ENCODE results near the gene PTPRA. TPM values are rescaled to one million over a fixed set of nuclear protein-coding genes. Genes with fewer than 3 reads are reported as not detected.

PTPRA gene
- total and polyA plus RNA-seq, 2 of the 13 experiments (the other 11 are each of a cell fraction or from before 2014, with no cell fraction given) = 47.2 to 127 TPM

DNA sequence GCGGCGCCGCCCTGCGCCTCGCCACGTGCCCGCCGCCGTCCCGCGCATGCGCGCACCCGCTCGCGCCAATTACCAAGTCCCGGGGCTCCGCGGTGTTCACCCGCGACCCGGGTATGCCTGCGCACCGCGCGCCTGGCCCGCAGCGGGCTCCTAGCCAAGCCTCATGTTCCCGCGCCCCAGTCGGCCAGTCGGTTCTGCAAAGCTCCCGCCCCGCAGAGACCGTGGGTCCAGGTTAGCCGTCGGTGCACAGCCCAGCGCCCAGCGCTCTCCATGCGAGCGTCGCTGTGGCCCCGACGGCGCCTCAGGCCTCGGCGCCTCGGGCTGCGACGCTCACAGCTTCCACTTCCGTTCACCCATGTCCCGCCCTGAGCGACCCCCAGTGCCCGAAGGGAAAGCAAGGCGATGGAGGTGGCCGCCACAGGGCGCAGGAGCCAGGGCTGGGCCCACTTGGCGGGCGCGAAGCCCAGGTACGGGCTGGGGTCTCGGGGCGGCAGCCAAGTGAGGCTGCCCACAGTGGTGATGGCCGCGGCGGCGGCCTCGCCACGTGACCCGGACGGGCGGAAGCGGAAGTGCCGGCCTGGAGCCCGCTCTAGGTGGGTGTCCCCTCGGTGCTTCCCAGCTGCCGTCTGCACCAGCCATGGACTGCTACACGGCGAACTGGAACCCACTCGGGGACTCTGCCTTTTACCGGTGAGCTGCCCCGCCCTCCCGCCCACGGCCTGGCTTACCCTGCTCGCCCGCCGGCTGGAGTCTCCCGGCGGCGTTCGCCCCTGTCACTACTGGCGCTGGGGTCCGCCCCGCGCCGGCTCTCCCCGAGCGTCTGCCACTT lies 32.9 kb upstream of the PTPRA start, which contains the start of the genes PCED1A and VPS16 (continued):
- TF ChIP-seq, protein P1, sequence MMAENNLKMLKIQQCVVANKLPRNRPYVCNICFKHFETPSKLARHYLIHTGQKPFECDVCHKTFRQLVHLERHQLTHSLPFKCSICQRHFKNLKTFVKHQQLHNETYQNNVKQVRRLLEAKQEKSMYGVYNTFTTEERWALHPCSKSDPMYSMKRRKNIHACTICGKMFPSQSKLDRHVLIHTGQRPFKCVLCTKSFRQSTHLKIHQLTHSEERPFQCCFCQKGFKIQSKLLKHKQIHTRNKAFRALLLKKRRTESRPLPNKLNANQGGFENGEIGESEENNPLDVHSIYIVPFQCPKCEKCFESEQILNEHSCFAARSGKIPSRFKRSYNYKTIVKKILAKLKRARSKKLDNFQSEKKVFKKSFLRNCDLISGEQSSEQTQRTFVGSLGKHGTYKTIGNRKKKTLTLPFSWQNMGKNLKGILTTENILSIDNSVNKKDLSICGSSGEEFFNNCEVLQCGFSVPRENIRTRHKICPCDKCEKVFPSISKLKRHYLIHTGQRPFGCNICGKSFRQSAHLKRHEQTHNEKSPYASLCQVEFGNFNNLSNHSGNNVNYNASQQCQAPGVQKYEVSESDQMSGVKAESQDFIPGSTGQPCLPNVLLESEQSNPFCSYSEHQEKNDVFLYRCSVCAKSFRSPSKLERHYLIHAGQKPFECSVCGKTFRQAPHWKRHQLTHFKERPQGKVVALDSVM (CRISPR knock-in tag; IDR thresholded peaks at IDR 0.05) = 0 out of 2 replicates have a peak, but pooled peaks have one; percentile 33
- peak; percentile 67; the same call in 1 of the 2 replicates for TF ChIP-seq ZNF772 (CRISPR knock-in tag; IDR thresholded peaks at IDR 0.05)
- peak; percentile 91 for TF ChIP-seq ZNF44 (CRISPR knock-in tag; IDR thresholded peaks at IDR 0.05)
- peak; percentile 95; the same call in 1 of the 2 replicates for TF ChIP-seq SALL2 (CRISPR knock-in tag; IDR thresholded peaks at IDR 0.05)
- TF ChIP-seq ZNF10 (CRISPR knock-in tag; IDR thresholded peaks at IDR 0.05; ENCODE audit: borderline replicate concordance, low read depth) = no peak
- no peak for TF ChIP-seq ZNF431 (CRISPR knock-in tag; IDR thresholded peaks at IDR 0.05; ENCODE audit: borderline replicate concordance, low read depth)
- TF ChIP-seq, protein P2, sequence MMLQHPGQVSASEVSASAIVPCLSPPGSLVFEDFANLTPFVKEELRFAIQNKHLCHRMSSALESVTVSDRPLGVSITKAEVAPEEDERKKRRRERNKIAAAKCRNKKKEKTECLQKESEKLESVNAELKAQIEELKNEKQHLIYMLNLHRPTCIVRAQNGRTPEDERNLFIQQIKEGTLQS (CRISPR knock-in tag; IDR thresholded peaks at IDR 0.05) = peak; percentile 63
- TF ChIP-seq AGO2 (optimal IDR thresholded peaks at IDR 0.05; ENCODE audit: low read depth, low read length) = peak; percentile 94
- TF ChIP-seq HNRNPL (IDR thresholded peaks at IDR 0.05; ENCODE audit: low read depth, low read length) = no peak
- TF ChIP-seq NONO (IDR thresholded peaks at IDR 0.05) = no peak
- TF ChIP-seq NONO (CRISPR knock-in tag; conservative IDR thresholded peaks at IDR 0.05) = peak; percentile 98
- TF ChIP-seq KLF9 (CRISPR knock-in tag; IDR thresholded peaks at IDR 0.05; ENCODE audit: low read depth) = peak; percentile 80; the same call in 1 of the 2 replicates
- no peak for TF ChIP-seq SMARCC2 (IDR thresholded peaks at IDR 0.05)
- TF ChIP-seq, protein P3, sequence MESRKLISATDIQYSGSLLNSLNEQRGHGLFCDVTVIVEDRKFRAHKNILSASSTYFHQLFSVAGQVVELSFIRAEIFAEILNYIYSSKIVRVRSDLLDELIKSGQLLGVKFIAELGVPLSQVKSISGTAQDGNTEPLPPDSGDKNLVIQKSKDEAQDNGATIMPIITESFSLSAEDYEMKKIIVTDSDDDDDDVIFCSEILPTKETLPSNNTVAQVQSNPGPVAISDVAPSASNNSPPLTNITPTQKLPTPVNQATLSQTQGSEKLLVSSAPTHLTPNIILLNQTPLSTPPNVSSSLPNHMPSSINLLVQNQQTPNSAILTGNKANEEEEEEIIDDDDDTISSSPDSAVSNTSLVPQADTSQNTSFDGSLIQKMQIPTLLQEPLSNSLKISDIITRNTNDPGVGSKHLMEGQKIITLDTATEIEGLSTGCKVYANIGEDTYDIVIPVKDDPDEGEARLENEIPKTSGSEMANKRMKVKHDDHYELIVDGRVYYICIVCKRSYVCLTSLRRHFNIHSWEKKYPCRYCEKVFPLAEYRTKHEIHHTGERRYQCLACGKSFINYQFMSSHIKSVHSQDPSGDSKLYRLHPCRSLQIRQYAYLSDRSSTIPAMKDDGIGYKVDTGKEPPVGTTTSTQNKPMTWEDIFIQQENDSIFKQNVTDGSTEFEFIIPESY (CRISPR knock-in tag; IDR thresholded peaks at IDR 0.05) = peak; percentile 82
- TF ChIP-seq, protein P4, sequence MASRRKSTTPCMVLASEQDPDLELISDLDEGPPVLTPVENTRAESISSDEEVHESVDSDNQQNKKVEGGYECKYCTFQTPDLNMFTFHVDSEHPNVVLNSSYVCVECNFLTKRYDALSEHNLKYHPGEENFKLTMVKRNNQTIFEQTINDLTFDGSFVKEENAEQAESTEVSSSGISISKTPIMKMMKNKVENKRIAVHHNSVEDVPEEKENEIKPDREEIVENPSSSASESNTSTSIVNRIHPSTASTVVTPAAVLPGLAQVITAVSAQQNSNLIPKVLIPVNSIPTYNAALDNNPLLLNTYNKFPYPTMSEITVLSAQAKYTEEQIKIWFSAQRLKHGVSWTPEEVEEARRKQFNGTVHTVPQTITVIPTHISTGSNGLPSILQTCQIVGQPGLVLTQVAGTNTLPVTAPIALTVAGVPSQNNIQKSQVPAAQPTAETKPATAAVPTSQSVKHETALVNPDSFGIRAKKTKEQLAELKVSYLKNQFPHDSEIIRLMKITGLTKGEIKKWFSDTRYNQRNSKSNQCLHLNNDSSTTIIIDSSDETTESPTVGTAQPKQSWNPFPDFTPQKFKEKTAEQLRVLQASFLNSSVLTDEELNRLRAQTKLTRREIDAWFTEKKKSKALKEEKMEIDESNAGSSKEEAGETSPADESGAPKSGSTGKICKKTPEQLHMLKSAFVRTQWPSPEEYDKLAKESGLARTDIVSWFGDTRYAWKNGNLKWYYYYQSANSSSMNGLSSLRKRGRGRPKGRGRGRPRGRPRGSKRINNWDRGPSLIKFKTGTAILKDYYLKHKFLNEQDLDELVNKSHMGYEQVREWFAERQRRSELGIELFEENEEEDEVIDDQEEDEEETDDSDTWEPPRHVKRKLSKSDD (CRISPR knock-in tag; IDR thresholded peaks at IDR 0.05; ENCODE audit: low read depth) = peak; percentile 96
- peak; percentile 93 for TF ChIP-seq MED8 (CRISPR knock-in tag; IDR thresholded peaks at IDR 0.05; ENCODE audit: insufficient replicate concordance)
- TF ChIP-seq, protein P5, sequence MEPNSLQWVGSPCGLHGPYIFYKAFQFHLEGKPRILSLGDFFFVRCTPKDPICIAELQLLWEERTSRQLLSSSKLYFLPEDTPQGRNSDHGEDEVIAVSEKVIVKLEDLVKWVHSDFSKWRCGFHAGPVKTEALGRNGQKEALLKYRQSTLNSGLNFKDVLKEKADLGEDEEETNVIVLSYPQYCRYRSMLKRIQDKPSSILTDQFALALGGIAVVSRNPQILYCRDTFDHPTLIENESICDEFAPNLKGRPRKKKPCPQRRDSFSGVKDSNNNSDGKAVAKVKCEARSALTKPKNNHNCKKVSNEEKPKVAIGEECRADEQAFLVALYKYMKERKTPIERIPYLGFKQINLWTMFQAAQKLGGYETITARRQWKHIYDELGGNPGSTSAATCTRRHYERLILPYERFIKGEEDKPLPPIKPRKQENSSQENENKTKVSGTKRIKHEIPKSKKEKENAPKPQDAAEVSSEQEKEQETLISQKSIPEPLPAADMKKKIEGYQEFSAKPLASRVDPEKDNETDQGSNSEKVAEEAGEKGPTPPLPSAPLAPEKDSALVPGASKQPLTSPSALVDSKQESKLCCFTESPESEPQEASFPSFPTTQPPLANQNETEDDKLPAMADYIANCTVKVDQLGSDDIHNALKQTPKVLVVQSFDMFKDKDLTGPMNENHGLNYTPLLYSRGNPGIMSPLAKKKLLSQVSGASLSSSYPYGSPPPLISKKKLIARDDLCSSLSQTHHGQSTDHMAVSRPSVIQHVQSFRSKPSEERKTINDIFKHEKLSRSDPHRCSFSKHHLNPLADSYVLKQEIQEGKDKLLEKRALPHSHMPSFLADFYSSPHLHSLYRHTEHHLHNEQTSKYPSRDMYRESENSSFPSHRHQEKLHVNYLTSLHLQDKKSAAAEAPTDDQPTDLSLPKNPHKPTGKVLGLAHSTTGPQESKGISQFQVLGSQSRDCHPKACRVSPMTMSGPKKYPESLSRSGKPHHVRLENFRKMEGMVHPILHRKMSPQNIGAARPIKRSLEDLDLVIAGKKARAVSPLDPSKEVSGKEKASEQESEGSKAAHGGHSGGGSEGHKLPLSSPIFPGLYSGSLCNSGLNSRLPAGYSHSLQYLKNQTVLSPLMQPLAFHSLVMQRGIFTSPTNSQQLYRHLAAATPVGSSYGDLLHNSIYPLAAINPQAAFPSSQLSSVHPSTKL (CRISPR knock-in tag; IDR thresholded peaks at IDR 0.05) = peak; percentile 78
